Esophagus squamous epithelium (tissue), 4 donors: ENCODE measurements around the gene ZNF525.

Source experiments
- POLR2A ChIP-seq, 4 donors: fragments of 450-650 bp; IDR thresholded peaks; one replicate each; pipeline ENCODE4 v1.6.1; 2017; ENCODE audit warnings: antibody characterized with exemption in 4 of 4, mild to moderate bottlenecking in 4 of 4, moderate library complexity in 3 of 4
- TF ChIP-seq, protein P1 (sequence below), 6 experiments: fragments of 450-650 bp in 4 of 6; fragments of 200-600 bp in 2 of 6; sonication (generic) in 2 of 6; IDR thresholded peaks; one replicate each; pipeline ENCODE4 v1.5.1; 2016 to 2019; ENCODE audit warnings: antibody characterized with exemption in 6 of 6, mild to moderate bottlenecking in 4 of 6, moderate library complexity in 4 of 6

DNA sequence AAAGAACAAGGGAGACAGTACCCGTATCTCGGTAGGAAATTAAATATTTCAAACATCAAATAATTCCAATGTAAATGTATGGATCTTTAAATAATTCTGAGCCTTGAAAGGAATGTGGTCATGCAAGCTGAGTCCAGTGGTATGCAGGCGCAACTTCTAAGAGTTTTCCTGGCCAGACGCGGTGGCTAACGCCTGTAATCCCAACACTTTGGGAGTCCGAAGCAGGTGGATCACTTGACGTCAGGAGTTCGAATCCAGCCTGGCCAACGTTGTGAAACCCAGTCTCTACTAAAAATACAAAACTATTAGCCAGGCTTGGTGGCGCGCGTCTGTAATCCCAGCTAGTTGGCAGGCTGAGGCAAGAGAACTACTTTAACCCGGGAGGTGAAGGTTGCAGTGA, 33.0 kb upstream of the ZNF525 start:
- TF ChIP-seq, protein P1, sequence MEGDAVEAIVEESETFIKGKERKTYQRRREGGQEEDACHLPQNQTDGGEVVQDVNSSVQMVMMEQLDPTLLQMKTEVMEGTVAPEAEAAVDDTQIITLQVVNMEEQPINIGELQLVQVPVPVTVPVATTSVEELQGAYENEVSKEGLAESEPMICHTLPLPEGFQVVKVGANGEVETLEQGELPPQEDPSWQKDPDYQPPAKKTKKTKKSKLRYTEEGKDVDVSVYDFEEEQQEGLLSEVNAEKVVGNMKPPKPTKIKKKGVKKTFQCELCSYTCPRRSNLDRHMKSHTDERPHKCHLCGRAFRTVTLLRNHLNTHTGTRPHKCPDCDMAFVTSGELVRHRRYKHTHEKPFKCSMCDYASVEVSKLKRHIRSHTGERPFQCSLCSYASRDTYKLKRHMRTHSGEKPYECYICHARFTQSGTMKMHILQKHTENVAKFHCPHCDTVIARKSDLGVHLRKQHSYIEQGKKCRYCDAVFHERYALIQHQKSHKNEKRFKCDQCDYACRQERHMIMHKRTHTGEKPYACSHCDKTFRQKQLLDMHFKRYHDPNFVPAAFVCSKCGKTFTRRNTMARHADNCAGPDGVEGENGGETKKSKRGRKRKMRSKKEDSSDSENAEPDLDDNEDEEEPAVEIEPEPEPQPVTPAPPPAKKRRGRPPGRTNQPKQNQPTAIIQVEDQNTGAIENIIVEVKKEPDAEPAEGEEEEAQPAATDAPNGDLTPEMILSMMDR (IDR thresholded peaks at IDR 0.05): no peak
- no peak for TF ChIP-seq POLR2A (IDR thresholded peaks at IDR 0.05)
